ENCODE data around the gene MBD3L1.

MBD3L1 gene

DNA sequence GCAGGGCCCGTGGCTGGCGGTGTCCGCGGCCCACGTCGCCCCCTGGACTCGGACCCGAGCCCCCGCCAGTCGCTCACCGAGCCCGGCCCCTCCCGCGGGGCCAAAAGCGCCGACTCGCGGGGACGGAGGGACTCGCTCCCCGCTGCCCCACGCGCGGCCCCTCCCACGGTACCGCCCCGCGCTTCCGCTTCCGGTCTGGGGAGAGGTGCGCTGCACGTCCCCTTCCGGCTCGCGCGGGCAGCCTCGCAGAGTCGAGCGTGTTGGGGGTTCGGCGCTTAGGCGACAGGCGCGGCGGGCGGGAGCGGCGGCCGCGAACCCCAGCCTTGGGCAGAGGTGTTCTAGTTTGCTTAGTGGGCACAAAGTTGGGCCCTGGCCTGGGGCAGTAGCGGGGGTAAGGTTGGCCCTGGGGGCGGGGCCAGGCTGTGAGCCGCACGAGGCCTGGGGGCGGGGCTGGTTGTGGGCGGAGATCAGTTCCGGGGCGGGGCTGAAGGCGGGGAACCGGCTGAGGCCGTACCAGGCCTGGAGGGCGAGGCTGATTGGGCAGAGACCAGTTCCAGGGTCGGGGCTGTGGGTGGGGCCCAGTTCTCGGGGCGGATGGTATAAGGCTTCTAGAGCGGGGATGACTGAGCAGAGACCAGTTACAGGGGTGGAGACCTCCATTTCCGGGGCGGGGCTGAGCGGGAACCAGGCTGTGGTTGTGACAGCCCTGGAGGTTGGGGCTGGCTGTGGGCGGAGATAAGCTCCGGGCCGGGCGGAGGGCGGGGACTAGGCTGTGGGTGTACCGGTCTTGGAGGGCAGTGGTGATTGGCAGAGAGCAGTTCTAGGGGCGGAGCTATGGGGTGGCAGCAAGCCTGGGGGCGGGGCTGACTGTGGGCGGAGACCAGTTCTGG is at the start of gene MBD3L1, which contains the start of gene ZNF558:
Gene MBD3L1, plus strand, starts transcription at position 246 of the 890 bp plus-strand sequence. CDS start 10,302 bp downstream, outside the sequence.
Gene ZNF558, minus strand, starts transcription at position 173 of the 890 bp plus-strand sequence. CDS start 9,645 bp downstream, outside the sequence.
- Histone ChIP-seq H3K4me1 (ENCODE audit: control insufficient read depth, insufficient read depth, low read length) (no peaks in the 10 kb centered on the region), H3K27ac (ENCODE audit: low read depth, low read length) (no peak within 1 kb of the TSS), H3K9ac (ENCODE audit: low read depth, low read length) (no peak within 1 kb of the TSS), H3K27me3 (ENCODE audit: control insufficient read depth, insufficient read depth, low read length) (no peaks in the 10 kb centered on the region), H3K9me3 (ENCODE audit: control insufficient read depth, insufficient read depth, low read length) (peaks cover 84% of the 10 kb centered on the region), H3K4me3 (ENCODE audit: low read depth, low read length) (peak within 1 kb of the TSS; percentile 52), H3K36me3 (ENCODE audit: control insufficient read depth, insufficient read depth, low read length) (no peaks in the 10 kb centered on the region)

DNA sequence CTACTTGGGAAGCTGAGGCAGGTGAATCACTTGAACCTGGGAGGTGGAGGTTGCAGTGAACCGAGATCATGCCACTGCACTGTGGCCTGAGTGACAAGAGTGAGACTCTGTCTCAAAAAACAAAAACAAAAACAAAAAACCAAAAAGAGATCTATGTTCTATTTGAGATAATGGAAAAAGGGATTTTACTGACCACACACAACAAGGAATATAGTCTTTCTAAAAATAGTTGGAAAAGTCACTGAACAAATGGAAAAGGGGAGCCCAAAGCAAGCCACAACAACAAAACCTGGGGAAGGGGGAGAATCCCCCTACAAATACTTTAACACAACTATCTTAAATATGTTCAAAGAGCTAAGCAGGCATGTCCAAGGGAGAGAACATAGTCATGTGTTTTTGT is 37.4 kb upstream of the MBD3L1 start:
- Histone ChIP-seq H3K27ac (ENCODE audit: low read depth, low read length) (no peak overlapping the region), H3K4me1 (ENCODE audit: control insufficient read depth, insufficient read depth, low read length) (no peaks in the 10 kb centered on the region), H3K4me3 (ENCODE audit: low read depth, low read length) (no peak overlapping the region), H3K36me3 (ENCODE audit: control insufficient read depth, insufficient read depth, low read length) (no peaks in the 10 kb centered on the region), H3K9ac (ENCODE audit: low read depth, low read length) (no peak overlapping the region), H3K9me3 (ENCODE audit: control insufficient read depth, insufficient read depth, low read length) (peaks cover 42% of the 10 kb centered on the region), H3K27me3 (ENCODE audit: control insufficient read depth, insufficient read depth, low read length) (no peaks in the 10 kb centered on the region)

DNA sequence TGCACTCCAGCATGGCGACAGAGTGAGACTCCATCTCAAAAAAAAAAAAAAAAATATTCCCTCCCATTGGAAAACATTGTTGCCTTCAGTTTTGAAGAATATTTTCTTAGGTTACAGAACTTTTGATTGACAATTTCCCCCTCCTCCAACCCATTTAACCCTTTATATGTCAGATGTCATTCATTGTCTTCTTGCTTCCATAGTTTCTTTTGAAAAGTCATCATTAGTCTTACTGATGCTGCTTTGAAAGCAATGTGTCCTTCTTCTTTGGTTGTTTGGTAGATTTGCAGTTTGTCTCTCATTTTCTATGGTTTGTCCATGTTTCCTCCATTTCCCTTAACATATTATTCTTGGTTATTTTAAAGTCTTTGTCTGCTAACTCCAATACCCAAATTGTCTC is 25.5 kb upstream of the MBD3L1 start:
- Histone ChIP-seq H3K27ac (ENCODE audit: low read depth, low read length) (no peak overlapping the region), H3K9ac (ENCODE audit: low read depth, low read length) (no peak overlapping the region), H3K36me3 (ENCODE audit: control insufficient read depth, insufficient read depth, low read length) (no peaks in the 10 kb centered on the region), H3K4me3 (ENCODE audit: low read depth, low read length) (no peak overlapping the region), H3K4me1 (ENCODE audit: control insufficient read depth, insufficient read depth, low read length) (no peaks in the 10 kb centered on the region), H3K27me3 (ENCODE audit: control insufficient read depth, insufficient read depth, low read length) (no peaks in the 10 kb centered on the region), H3K9me3 (ENCODE audit: control insufficient read depth, insufficient read depth, low read length) (peaks cover 83% of the 10 kb centered on the region)

DNA sequence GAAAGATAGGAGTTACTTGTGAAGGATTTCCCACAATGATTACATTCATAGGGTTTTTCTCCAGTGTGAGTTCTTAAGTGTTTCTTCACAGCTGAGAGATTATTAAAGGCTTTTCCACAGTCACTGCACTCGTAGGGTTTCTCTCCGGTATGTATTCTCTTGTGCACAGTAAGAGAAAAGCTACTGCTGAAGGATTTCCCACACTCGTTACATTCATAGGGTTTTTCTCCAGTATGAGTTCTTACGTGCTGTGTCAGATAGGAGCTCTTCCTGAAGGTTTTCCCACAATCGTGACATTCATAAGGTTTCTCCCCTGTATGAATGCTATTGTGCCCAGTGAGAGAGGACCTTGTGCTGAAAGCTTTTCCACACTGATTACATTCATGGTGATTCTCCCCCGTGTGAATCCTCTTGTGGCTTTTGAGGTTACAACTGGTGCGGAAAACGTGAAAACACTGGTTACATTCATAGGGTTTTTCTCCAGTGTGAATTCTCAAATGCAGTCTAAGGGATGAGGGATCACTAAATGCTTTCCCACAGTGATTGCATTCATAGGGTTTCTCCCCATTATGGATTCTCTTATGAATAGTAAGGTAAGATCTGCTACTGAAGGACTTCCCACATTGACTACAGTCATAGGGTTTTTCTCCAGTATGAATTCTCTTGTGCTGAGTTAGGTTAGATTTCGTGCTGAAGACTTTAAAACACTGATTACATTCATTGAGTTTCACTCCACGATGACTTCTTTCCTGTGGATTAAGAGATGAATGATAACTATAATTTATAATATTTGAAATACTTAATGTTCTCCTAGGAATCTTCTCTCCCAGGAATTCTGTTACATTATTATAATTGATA is 20.6 kb upstream of the MBD3L1 start:
- Histone ChIP-seq H3K27ac (ENCODE audit: low read depth, low read length) (no peak overlapping the region), H3K4me3 (ENCODE audit: low read depth, low read length) (0 out of 2 replicates have a peak overlapping the region, but pooled peaks have one; percentile 21), H3K4me1 (ENCODE audit: control insufficient read depth, insufficient read depth, low read length) (no peaks in the 10 kb centered on the region), H3K9me3 (ENCODE audit: control insufficient read depth, insufficient read depth, low read length) (peaks cover 92% of the 10 kb centered on the region), H3K36me3 (ENCODE audit: control insufficient read depth, insufficient read depth, low read length) (no peaks in the 10 kb centered on the region), H3K9ac (ENCODE audit: low read depth, low read length) (no peak overlapping the region), H3K27me3 (ENCODE audit: control insufficient read depth, insufficient read depth, low read length) (no peaks in the 10 kb centered on the region)

DNA sequence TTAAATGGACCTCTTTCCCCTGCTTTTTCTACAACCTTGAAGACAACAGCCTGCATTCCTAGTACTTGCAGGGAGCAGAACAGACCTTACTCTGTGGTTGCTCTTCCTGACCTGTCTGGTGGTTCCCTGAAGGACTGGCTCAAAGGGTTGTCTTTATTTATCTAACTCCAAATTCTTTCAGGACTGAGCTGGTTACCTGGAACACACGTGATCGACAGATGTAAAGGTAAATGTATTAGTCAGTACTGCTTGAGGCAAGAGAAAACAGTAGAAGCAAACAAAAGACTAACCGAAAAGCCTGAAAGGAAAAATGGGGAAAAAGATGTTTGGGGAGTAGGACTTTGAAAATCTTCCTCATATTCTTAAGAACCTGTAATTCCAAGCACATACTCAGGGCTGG is 18.0 kb upstream of the MBD3L1 start:
- Histone ChIP-seq H3K36me3 (ENCODE audit: control insufficient read depth, insufficient read depth, low read length) (no peaks in the 10 kb centered on the region), H3K4me3 (ENCODE audit: low read depth, low read length) (no peak overlapping the region), H3K9ac (ENCODE audit: low read depth, low read length) (no peak overlapping the region), H3K4me1 (ENCODE audit: control insufficient read depth, insufficient read depth, low read length) (no peaks in the 10 kb centered on the region), H3K9me3 (ENCODE audit: control insufficient read depth, insufficient read depth, low read length) (peaks cover 98% of the 10 kb centered on the region), H3K27me3 (ENCODE audit: control insufficient read depth, insufficient read depth, low read length) (no peaks in the 10 kb centered on the region), H3K27ac (ENCODE audit: low read depth, low read length) (no peak overlapping the region)

DNA sequence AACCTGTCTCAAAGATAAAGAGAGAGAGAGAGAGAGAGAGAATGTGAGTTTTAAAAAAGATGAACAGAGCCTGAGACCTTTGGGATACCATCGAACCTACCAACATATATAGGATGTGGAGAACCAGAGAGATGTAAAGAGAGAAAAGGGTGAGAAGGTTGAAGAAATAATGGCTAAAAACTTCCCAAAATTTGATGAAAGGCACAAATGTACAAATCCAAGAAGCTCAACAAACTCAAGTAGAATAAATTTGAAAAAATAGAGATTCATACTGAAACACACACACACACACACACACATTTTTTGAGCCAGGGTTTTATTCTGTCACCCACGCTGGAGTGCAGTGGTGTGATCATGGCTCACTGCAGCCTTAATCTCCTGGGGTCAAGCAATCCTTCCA is 16.4 kb upstream of the MBD3L1 start:
- H3K9ac ChIP-seq (ENCODE audit: low read depth, low read length): no peak overlapping the region
- H3K27me3 ChIP-seq (ENCODE audit: control insufficient read depth, insufficient read depth, low read length): no peaks in the 10 kb centered on the region
- no peak overlapping the region for H3K4me3 ChIP-seq (ENCODE audit: low read depth, low read length)
- H3K4me1 ChIP-seq (ENCODE audit: control insufficient read depth, insufficient read depth, low read length): no peaks in the 10 kb centered on the region
- no peaks in the 10 kb centered on the region for H3K36me3 ChIP-seq (ENCODE audit: control insufficient read depth, insufficient read depth, low read length)
- peaks cover 98% of the 10 kb centered on the region for H3K9me3 ChIP-seq (ENCODE audit: control insufficient read depth, insufficient read depth, low read length)
- no peak overlapping the region for H3K27ac ChIP-seq (ENCODE audit: low read depth, low read length)

DNA sequence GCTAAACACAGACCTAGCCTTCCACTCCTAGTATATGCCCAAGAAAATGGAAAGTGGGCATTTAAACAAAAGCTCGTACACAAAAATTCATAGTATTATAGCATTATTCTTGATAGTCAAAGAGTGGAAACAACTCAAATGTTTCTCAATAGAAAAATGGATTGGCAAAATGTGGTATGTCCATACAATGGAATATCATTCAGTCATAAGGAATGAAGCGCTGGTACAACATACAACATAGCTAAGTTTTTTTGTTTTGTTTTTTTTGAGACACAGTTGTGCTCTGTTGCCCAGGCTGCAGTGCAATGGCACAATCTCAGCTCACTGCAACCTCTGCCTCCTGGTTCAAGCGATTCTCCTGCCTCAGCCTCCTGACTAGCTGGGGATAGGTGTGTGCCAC is 11.9 kb upstream of the MBD3L1 start:
- Histone ChIP-seq H3K9me3 (ENCODE audit: control insufficient read depth, insufficient read depth, low read length) (peaks cover 94% of the 10 kb centered on the region), H3K4me1 (ENCODE audit: control insufficient read depth, insufficient read depth, low read length) (no peaks in the 10 kb centered on the region), H3K9ac (ENCODE audit: low read depth, low read length) (no peak overlapping the region), H3K27me3 (ENCODE audit: control insufficient read depth, insufficient read depth, low read length) (no peaks in the 10 kb centered on the region), H3K36me3 (ENCODE audit: control insufficient read depth, insufficient read depth, low read length) (no peaks in the 10 kb centered on the region), H3K4me3 (ENCODE audit: low read depth, low read length) (no peak overlapping the region), H3K27ac (ENCODE audit: low read depth, low read length) (no peak overlapping the region)

DNA sequence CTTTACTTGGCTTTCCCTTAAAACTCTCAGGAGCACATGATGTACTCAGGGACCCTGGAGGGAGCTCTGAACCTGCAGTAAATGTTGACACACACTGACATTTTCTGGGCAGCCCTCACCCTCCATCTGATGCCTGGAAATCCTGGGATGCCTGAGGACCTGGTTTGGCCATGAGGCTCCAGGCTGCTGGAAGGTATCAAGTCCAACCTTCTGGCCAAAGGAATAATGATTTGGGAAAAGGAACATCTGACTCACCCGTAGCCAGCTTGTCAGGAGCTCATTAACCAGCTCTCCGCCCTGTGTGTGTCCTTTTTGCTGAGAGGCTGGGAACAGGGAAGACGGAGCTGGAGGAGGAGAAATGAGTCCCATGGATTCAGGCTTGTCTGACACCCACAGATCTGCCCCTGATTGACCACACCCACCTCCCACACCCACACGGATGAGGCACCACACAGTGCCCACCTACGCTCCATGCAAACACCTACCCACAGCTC is 10.4 kb upstream of the MBD3L1 start:
- Histone ChIP-seq H3K4me3 (ENCODE audit: low read depth, low read length) (no peak overlapping the region), H3K9ac (ENCODE audit: low read depth, low read length) (no peak overlapping the region), H3K9me3 (ENCODE audit: control insufficient read depth, insufficient read depth, low read length) (peaks cover 92% of the 10 kb centered on the region), H3K36me3 (ENCODE audit: control insufficient read depth, insufficient read depth, low read length) (no peaks in the 10 kb centered on the region), H3K4me1 (ENCODE audit: control insufficient read depth, insufficient read depth, low read length) (no peaks in the 10 kb centered on the region), H3K27ac (ENCODE audit: low read depth, low read length) (no peak overlapping the region), H3K27me3 (ENCODE audit: control insufficient read depth, insufficient read depth, low read length) (no peaks in the 10 kb centered on the region)

DNA sequence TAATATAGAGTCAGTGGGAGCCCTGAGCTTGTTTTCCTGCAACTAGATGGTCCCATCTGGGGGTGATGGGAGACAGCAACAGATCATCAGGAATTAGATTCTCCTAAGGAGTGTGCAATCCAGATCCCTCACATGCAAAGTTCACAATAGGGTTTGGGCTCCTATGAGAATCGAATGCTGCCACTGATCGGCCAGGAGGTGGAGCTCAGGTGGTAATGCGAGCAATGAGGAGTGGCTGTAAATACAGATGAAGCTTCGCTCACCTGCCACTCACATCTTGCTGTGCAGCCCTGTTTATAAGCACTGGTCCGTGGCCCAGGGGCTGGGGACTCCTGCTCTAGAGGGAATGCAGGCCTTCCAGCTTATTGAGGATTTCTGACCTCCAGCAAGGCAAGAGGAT is 5.8 kb upstream of the MBD3L1 start:
- Histone ChIP-seq H3K4me1 (ENCODE audit: control insufficient read depth, insufficient read depth, low read length) (no peaks in the 10 kb centered on the region), H3K9me3 (ENCODE audit: control insufficient read depth, insufficient read depth, low read length) (peaks cover 91% of the 10 kb centered on the region), H3K27me3 (ENCODE audit: control insufficient read depth, insufficient read depth, low read length) (no peaks in the 10 kb centered on the region), H3K9ac (ENCODE audit: low read depth, low read length) (no peak overlapping the region), H3K27ac (ENCODE audit: low read depth, low read length) (no peak overlapping the region), H3K4me3 (ENCODE audit: low read depth, low read length) (no peak overlapping the region), H3K36me3 (ENCODE audit: control insufficient read depth, insufficient read depth, low read length) (no peaks in the 10 kb centered on the region)

DNA sequence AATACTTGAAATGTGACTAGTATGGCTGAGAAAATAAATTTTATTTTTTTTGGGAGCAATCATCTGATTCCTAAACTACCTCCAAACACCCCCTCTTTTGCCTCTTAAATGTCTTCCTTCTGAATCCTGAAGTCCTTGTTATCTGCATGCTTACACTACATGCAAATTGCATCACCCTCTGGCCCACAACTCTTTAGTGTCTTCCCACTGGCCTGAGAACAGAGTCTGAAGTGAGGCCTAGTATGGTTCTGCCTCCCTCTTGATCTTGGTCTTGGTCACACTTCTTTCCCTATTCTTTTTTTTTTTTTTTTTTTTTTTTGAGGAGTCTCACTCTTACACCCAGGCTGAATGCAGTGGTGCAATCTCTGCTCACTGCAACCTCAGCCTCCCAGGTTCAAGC is 4.9 kb upstream of the MBD3L1 start:
- Histone ChIP-seq H3K36me3 (ENCODE audit: control insufficient read depth, insufficient read depth, low read length) (no peaks in the 10 kb centered on the region), H3K27ac (ENCODE audit: low read depth, low read length) (no peak overlapping the region), H3K27me3 (ENCODE audit: control insufficient read depth, insufficient read depth, low read length) (no peaks in the 10 kb centered on the region), H3K9me3 (ENCODE audit: control insufficient read depth, insufficient read depth, low read length) (peaks cover 95% of the 10 kb centered on the region), H3K4me1 (ENCODE audit: control insufficient read depth, insufficient read depth, low read length) (no peaks in the 10 kb centered on the region), H3K4me3 (ENCODE audit: low read depth, low read length) (no peak overlapping the region), H3K9ac (ENCODE audit: low read depth, low read length) (no peak overlapping the region)

Measured in HUES48 (cell line).